ENCODE results near the gene SPATA4.
"Not testable (repeated sequence)": the region's sequence is repeated elsewhere in the genome, so short reads cannot be mapped to it uniquely, and the experiment has no call there.

Gene SPATA4

GRCh38 chr4:176226736-176227135, 31.4 kb upstream of the SPATA4 start:
- no peak for DNase-seq (ENCODE audit: low read depth, low spot score)
- TF ChIP-seq FOXP2 (optimal IDR thresholded peaks at IDR 0.05; ENCODE audit: control extremely low read depth, extremely low read length, insufficient read depth) (no peak), EZH2 (IDR thresholded peaks at IDR 0.05) (no peak), POLR2AphosphoS5 (IDR thresholded peaks at IDR 0.05; ENCODE audit: borderline replicate concordance, low read depth, low read length) (no peak)
- Histone ChIP-seq H3K9ac (ENCODE audit: insufficient read length) (no peak overlapping the region), H3K27ac (no peak overlapping the region), H3K9me3 (ENCODE audit: low read depth, low read length) (no peaks in the 10 kb centered on the region), H3K4me3 (no peak overlapping the region), H3K36me3 (ENCODE audit: insufficient read depth, low read length) (no peaks in the 10 kb centered on the region)

GRCh38 chr4:176223561-176223960, 28.2 kb upstream of the SPATA4 start:
- Histone ChIP-seq H3K4me3 (no peak overlapping the region), H3K27ac (no peak overlapping the region), H3K9ac (ENCODE audit: insufficient read length) (no peak overlapping the region), H3K9me3 (ENCODE audit: low read depth, low read length) (no peaks in the 10 kb centered on the region), H3K36me3 (ENCODE audit: insufficient read depth, low read length) (no peaks in the 10 kb centered on the region)
- no peak for DNase-seq (ENCODE audit: low read depth, low spot score)
- TF ChIP-seq POLR2AphosphoS5 (IDR thresholded peaks at IDR 0.05; ENCODE audit: borderline replicate concordance, low read depth, low read length): no peak
- no peak for TF ChIP-seq EZH2 (IDR thresholded peaks at IDR 0.05)
- TF ChIP-seq FOXP2 (optimal IDR thresholded peaks at IDR 0.05; ENCODE audit: control extremely low read depth, extremely low read length, insufficient read depth): no peak

- Histone ChIP-seq H3K9me3 (ENCODE audit: low read depth, low read length) (no peaks in the 10 kb centered on the region), H3K9ac (ENCODE audit: insufficient read length) (no peak overlapping the region), H3K36me3 (ENCODE audit: insufficient read depth, low read length) (no peaks in the 10 kb centered on the region), H3K27ac (no peak overlapping the region), H3K4me3 (no peak overlapping the region)
- TF ChIP-seq POLR2AphosphoS5 (IDR thresholded peaks at IDR 0.05; ENCODE audit: borderline replicate concordance, low read depth, low read length) (no peak), EZH2 (IDR thresholded peaks at IDR 0.05) (no peak), FOXP2 (optimal IDR thresholded peaks at IDR 0.05; ENCODE audit: control extremely low read depth, extremely low read length, insufficient read depth) (no peak)
- no peak for DNase-seq (ENCODE audit: low read depth, low spot score)
Measured at GRCh38 chr4:176222149-176222548, 26.8 kb upstream of the SPATA4 start.

- Histone ChIP-seq H3K9ac (ENCODE audit: insufficient read length) (no peak overlapping the region), H3K4me3 (no peak overlapping the region), H3K27ac (no peak overlapping the region), H3K9me3 (ENCODE audit: low read depth, low read length) (no peaks in the 10 kb centered on the region), H3K36me3 (ENCODE audit: insufficient read depth, low read length) (no peaks in the 10 kb centered on the region)
- TF ChIP-seq EZH2 (IDR thresholded peaks at IDR 0.05) (no peak), POLR2AphosphoS5 (IDR thresholded peaks at IDR 0.05; ENCODE audit: borderline replicate concordance, low read depth, low read length) (no peak), FOXP2 (optimal IDR thresholded peaks at IDR 0.05; ENCODE audit: control extremely low read depth, extremely low read length, insufficient read depth) (no peak)
- no peak for DNase-seq (ENCODE audit: low read depth, low spot score)
Measured at GRCh38 chr4:176217510-176217909, 22.1 kb upstream of the SPATA4 start.

- not testable (repeated sequence) for H3K27ac ChIP-seq; DNase-seq (ENCODE audit: low read depth, low spot score); H3K4me3 ChIP-seq; H3K36me3 ChIP-seq (ENCODE audit: insufficient read depth, low read length); H3K9ac ChIP-seq (ENCODE audit: insufficient read length); H3K9me3 ChIP-seq (ENCODE audit: low read depth, low read length)
Measured at GRCh38 chr4:176212351-176212750, 17.0 kb upstream of the SPATA4 start.

GRCh38 chr4:176210579-176211296, 15.4 kb upstream of the SPATA4 start:
- Histone ChIP-seq H3K27ac (no peak overlapping the region), H3K9me3 (ENCODE audit: low read depth, low read length) (no peaks in the 10 kb centered on the region), H3K4me3 (no peak overlapping the region), H3K9ac (ENCODE audit: insufficient read length) (no peak overlapping the region), H3K36me3 (ENCODE audit: insufficient read depth, low read length) (no peaks in the 10 kb centered on the region)
- TF ChIP-seq EZH2 (IDR thresholded peaks at IDR 0.05) (no peak), POLR2AphosphoS5 (IDR thresholded peaks at IDR 0.05; ENCODE audit: borderline replicate concordance, low read depth, low read length) (no peak), FOXP2 (optimal IDR thresholded peaks at IDR 0.05; ENCODE audit: control extremely low read depth, extremely low read length, insufficient read depth) (no peak)
- DNase-seq (ENCODE audit: low read depth, low spot score): no peak

- H3K9me3 ChIP-seq (ENCODE audit: low read depth, low read length): no peaks in the 10 kb centered on the region
Measured at GRCh38 chr4:176210101-176210500, 14.7 kb upstream of the SPATA4 start.

GRCh38 chr4:176209535-176209934, 14.2 kb upstream of the SPATA4 start:
- DNase-seq (ENCODE audit: low read depth, low spot score): no peak
- no peak for TF ChIP-seq EZH2 (IDR thresholded peaks at IDR 0.05)
- TF ChIP-seq POLR2AphosphoS5 (IDR thresholded peaks at IDR 0.05; ENCODE audit: borderline replicate concordance, low read depth, low read length): no peak
- TF ChIP-seq FOXP2 (optimal IDR thresholded peaks at IDR 0.05; ENCODE audit: control extremely low read depth, extremely low read length, insufficient read depth): no peak
- no peaks in the 10 kb centered on the region for H3K9me3 ChIP-seq (ENCODE audit: low read depth, low read length)

More at GRCh38 chr4:176210101-176210500, 14.7 kb upstream of the SPATA4 start:
- Histone ChIP-seq H3K27ac (no peak overlapping the region), H3K9ac (ENCODE audit: insufficient read length) (no peak overlapping the region), H3K4me3 (no peak overlapping the region), H3K36me3 (ENCODE audit: insufficient read depth, low read length) (no peaks in the 10 kb centered on the region)
- TF ChIP-seq POLR2AphosphoS5 (IDR thresholded peaks at IDR 0.05; ENCODE audit: borderline replicate concordance, low read depth, low read length): no peak
- TF ChIP-seq FOXP2 (optimal IDR thresholded peaks at IDR 0.05; ENCODE audit: control extremely low read depth, extremely low read length, insufficient read depth): no peak
- no peak for TF ChIP-seq EZH2 (IDR thresholded peaks at IDR 0.05)
- DNase-seq (ENCODE audit: low read depth, low spot score): no peak

GRCh38 chr4:176207839-176208238, 12.5 kb upstream of the SPATA4 start:
- no peaks in the 10 kb centered on the region for H3K36me3 ChIP-seq (ENCODE audit: insufficient read depth, low read length)
- H3K4me3 ChIP-seq: no peak overlapping the region
- H3K9ac ChIP-seq (ENCODE audit: insufficient read length): no peak overlapping the region
- no peak overlapping the region for H3K27ac ChIP-seq
- TF ChIP-seq POLR2AphosphoS5 (IDR thresholded peaks at IDR 0.05; ENCODE audit: borderline replicate concordance, low read depth, low read length): no peak
- TF ChIP-seq EZH2 (IDR thresholded peaks at IDR 0.05): no peak
- TF ChIP-seq FOXP2 (optimal IDR thresholded peaks at IDR 0.05; ENCODE audit: control extremely low read depth, extremely low read length, insufficient read depth): no peak
- DNase-seq (ENCODE audit: low read depth, low spot score): no peak
- no peaks in the 10 kb centered on the region for H3K9me3 ChIP-seq (ENCODE audit: low read depth, low read length)

More at GRCh38 chr4:176209535-176209934, 14.2 kb upstream of the SPATA4 start:
- no peak overlapping the region for H3K9ac ChIP-seq (ENCODE audit: insufficient read length)
- H3K27ac ChIP-seq: no peak overlapping the region
- H3K36me3 ChIP-seq (ENCODE audit: insufficient read depth, low read length): no peaks in the 10 kb centered on the region
- H3K4me3 ChIP-seq: no peak overlapping the region
